Cardiac muscle cell (in vitro differentiated cells and primary cell): Measurements from ENCODE around the gene MBD3L1. TPM values are rescaled to one million over a fixed set of nuclear protein-coding genes. Genes with fewer than 3 reads are reported as not detected.

Experiments used
- DNase-seq, 2 donors: peaks; one replicate each; pipeline versions ENCODE4 v3.0.0 to v3.0.0-alpha.2; 2010 to 2017; ENCODE audit warnings: low read depth in 1 of 2, low spot score in 1 of 2
- H3K27ac ChIP-seq: fragments of 200-600 bp; sonication (generic); 2 replicates; pipeline ENCODE4 v1.5.1; 2016
- H3K27me3 ChIP-seq: fragments of 200-600 bp; sonication (generic); 2 replicates; pipeline ENCODE4 v1.6.0; 2016; ENCODE audit warnings: control low read depth
- H3K36me3 ChIP-seq: fragments of 200-600 bp; sonication (generic); 2 replicates; pipeline ENCODE4 v1.5.1; 2016; ENCODE audit warnings: control low read depth
- H3K4me1 ChIP-seq: fragments of 200-600 bp; sonication (generic); 2 replicates; pipeline ENCODE4 v1.8.1; 2017; ENCODE audit warnings: low read depth, mild to moderate bottlenecking, mixed run types
- H3K4me3 ChIP-seq: fragments of 200-600 bp; sonication (generic); 2 replicates; pipeline ENCODE4 v1.5.1; 2016; ENCODE audit warnings: mild to moderate bottlenecking
- H3K9me3 ChIP-seq: fragments of 200-600 bp; sonication (generic); 2 replicates; pipeline ENCODE4 v1.5.1; 2017; ENCODE audit warnings: low read depth, mild to moderate bottlenecking, control low read depth
- polyA plus RNA-seq: library from polyadenylated mRNA; unstranded; fragments of >200 nt; fragmentation: Nextera tagmentation; extraction: Ambion mirVana; gene quantifications from 2 replicates; pipeline ENCODE4 v1.2.1, GENCODE V29; 2016
- total RNA-seq: library from RNA; depleted of rRNA; stranded (reverse); fragments of >200 nt; gene quantifications from 2 replicates; pipeline ENCODE4 v1.2.3, GENCODE V29; 2016
- TF ChIP-seq, protein P1 (sequence below): IDR thresholded peaks from 2 replicates; pipeline ENCODE4 v1.5.1; 2012; ENCODE audit warnings: low read depth, mild to moderate bottlenecking, low read length

MBD3L1 gene
- total and polyA plus RNA-seq, 2 experiments from 2014 or later = not detected

DNA sequence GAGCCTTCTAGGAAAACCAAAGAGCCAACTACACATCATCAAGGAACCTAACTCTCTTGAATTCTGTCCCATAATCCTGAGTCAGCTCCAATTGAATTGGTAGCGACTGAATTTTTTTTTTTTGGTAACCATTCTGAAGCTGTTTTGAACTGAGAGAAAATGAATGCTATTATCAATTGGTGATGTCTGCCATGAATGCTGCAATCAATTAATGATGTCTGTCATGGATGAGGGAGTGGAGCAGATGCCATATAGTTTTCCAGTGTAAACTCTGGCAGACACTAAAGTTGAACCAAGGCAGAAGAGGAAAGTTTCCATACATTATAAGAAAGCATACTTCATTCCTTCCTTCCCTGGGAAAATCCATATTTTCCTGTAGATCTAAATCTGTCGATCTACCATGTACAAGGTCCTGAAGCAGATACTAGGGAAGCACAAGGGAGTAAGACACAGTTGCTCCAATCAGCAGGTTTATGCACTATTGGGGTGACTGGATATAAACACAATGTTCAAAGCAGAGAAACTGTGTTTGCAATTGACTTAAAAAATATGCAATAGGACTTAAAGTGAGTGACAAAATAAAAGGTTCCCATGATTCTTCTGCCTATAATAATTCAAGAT, 48.8 kb downstream of the MBD3L1 start:
- H3K9me3 ChIP-seq = peaks cover 2% of the 10 kb centered on the region

DNA sequence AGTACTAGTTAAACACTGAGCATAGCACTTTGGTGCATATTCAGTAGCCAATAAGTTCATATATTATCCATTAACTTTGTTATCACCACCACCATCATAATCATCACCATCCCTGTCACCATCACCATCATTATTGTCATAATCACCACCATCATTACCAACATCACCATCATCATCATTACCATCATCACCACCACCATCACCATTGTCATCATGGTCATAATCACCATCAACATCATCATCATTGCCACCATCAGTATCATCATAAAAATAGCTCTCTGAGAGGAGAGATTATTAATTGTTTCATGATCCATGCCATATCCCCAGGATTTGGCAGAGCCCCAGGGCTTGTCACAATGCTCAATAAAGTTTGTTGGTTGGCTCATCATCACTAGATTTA, 49.3 kb downstream of the MBD3L1 start:
- DNase-seq = no peak
- Histone ChIP-seq H3K4me1 (no peaks in the 10 kb centered on the region), H3K9me3 (peaks cover 2% of the 10 kb centered on the region), H3K36me3 (no peaks in the 10 kb centered on the region), H3K27ac (no peak overlapping the region), H3K27me3 (no peaks in the 10 kb centered on the region), H3K4me3 (no peak overlapping the region)
- TF ChIP-seq, protein P1, sequence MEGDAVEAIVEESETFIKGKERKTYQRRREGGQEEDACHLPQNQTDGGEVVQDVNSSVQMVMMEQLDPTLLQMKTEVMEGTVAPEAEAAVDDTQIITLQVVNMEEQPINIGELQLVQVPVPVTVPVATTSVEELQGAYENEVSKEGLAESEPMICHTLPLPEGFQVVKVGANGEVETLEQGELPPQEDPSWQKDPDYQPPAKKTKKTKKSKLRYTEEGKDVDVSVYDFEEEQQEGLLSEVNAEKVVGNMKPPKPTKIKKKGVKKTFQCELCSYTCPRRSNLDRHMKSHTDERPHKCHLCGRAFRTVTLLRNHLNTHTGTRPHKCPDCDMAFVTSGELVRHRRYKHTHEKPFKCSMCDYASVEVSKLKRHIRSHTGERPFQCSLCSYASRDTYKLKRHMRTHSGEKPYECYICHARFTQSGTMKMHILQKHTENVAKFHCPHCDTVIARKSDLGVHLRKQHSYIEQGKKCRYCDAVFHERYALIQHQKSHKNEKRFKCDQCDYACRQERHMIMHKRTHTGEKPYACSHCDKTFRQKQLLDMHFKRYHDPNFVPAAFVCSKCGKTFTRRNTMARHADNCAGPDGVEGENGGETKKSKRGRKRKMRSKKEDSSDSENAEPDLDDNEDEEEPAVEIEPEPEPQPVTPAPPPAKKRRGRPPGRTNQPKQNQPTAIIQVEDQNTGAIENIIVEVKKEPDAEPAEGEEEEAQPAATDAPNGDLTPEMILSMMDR = no peak

More for the DNA sequence above, 48.8 kb downstream of the MBD3L1 start:
- Histone ChIP-seq H3K4me3 (no peak overlapping the region), H3K27me3 (no peaks in the 10 kb centered on the region), H3K36me3 (no peaks in the 10 kb centered on the region), H3K4me1 (no peaks in the 10 kb centered on the region), H3K27ac (no peak overlapping the region)
- TF ChIP-seq, protein P1 = no peak
- no peak for DNase-seq

DNA sequence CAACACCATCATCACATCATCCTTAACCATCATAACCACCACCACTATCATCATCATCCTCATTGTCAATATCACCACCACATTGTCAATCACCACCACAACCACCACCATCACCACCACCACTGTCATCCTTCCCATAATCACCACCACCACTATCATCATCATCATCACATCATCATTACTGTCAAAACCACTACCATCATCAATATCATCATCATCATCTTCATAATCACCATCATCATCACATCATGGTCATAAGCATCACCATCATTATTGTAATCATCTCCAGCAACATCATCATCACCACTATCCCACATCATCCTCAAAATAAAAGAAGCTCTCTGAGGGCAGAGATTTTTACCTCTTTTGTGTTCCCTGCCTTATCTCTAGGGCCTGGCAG, 52.2 kb downstream of the MBD3L1 start:
- Histone ChIP-seq H3K4me3 (no peak overlapping the region), H3K4me1 (no peaks in the 10 kb centered on the region), H3K27ac (no peak overlapping the region), H3K27me3 (no peaks in the 10 kb centered on the region), H3K36me3 (no peaks in the 10 kb centered on the region), H3K9me3 (peaks cover 2% of the 10 kb centered on the region)
- TF ChIP-seq, protein P1 = no peak
- DNase-seq = no peak

DNA sequence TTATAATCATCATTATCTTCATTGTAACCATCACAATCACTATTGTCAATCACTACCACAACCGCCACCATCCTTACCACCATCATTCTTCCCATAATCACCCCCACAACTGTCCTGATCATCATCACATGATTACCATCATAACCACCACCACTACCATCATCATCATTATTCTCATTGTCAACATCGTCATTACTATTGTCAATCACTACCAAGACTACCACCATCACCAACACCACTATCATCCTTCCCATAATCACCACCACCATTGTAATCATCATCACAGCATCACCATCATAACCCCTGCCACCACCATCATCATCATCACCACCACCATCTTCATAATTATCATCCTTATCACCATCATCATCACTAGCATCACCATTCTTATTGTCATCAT, 55.2 kb downstream of the MBD3L1 start:
- no peaks in the 10 kb centered on the region for H3K27me3 ChIP-seq
- TF ChIP-seq, protein P1 = no peak
- peaks cover 2% of the 10 kb centered on the region for H3K9me3 ChIP-seq
- no peak overlapping the region for H3K27ac ChIP-seq
- H3K4me1 ChIP-seq = no peaks in the 10 kb centered on the region
- no peak overlapping the region for H3K4me3 ChIP-seq
- H3K36me3 ChIP-seq = no peaks in the 10 kb centered on the region
- DNase-seq = no peak

DNA sequence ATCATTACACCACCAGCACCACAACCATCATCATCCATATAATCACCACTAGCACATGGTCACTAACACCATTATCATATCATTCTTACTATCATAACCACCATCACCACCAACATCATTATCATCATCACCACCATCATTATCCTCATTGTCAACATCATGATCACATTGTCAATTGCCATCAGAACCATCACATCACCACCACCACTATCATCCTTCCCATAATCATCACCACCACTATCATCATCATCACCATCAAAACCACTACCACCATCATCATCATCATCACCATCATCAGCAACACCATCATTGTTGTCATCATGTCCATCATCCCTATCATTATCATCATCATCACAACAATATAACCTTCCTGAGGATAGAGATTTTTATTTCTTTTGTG, 58.1 kb downstream of the MBD3L1 start:
- no peak for DNase-seq

More for the DNA sequence above, 58.1 kb downstream of the MBD3L1 start:
- Histone ChIP-seq H3K36me3 (no peaks in the 10 kb centered on the region), H3K4me3 (no peak overlapping the region), H3K27me3 (no peaks in the 10 kb centered on the region), H3K4me1 (no peaks in the 10 kb centered on the region), H3K9me3 (no peaks in the 10 kb centered on the region), H3K27ac (no peak overlapping the region)
- TF ChIP-seq, protein P1 = no peak

Other genes with a start within 250 kb of the MBD3L1 start
- gene ADAMTS10, start 221.7 kb upstream of the MBD3L1 start, total RNA-seq = 49.3 and 93.9 TPM in 2 replicates
- 27.7 and 35.6 TPM in 2 replicates for gene ADAMTS10, start 221.7 kb upstream of the MBD3L1 start, polyA plus RNA-seq
- not detected in 2 replicates for gene NFILZ, start 201.7 kb upstream of the MBD3L1 start, total RNA-seq
- gene NFILZ, start 201.7 kb upstream of the MBD3L1 start, polyA plus RNA-seq = not detected in 2 replicates
- gene ACTL9, start 133.6 kb upstream of the MBD3L1 start, total RNA-seq = not detected in 2 replicates
- gene ACTL9, start 133.6 kb upstream of the MBD3L1 start, polyA plus RNA-seq = not detected in 2 replicates
- gene OR2Z1, start 110.7 kb upstream of the MBD3L1 start, total RNA-seq = not detected in 2 replicates
- not detected in 2 replicates for gene OR2Z1, start 110.7 kb upstream of the MBD3L1 start, polyA plus RNA-seq
- gene ZNF558, start 73 bp upstream of the MBD3L1 start, total RNA-seq = not detected in 2 replicates
- gene ZNF558, start 73 bp upstream of the MBD3L1 start, polyA plus RNA-seq = not detected in 2 replicates
- not detected in 2 replicates for gene MUC16, start 178.0 kb downstream of the MBD3L1 start, total RNA-seq
- not detected in 2 replicates for gene MUC16, start 178.0 kb downstream of the MBD3L1 start, polyA plus RNA-seq